Measurements from ENCODE around the gene SNCB.
"Not testable (repeated sequence)": the region's sequence is repeated elsewhere in the genome, so short reads cannot be mapped to it uniquely, and the experiment has no call there.

Gene SNCB

DNA sequence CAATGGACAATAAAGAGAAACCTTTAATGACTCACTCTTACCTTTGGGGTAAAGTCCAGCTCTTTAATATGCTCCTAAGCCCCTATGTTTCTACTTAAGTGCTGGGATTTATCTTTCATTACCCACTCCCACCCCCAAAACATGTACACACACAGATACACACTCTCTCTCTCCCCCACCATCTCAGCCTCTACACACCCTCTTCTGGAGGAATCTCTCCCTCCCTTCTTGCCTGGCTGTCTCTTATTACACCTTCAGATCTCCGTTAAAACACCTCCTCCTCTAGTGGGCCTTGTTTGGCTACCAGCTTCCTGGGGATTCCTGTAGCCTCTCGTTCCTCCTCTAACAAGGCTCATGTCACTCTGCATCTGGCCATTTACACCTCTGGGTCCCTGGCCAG lies 27.2 kb downstream of the SNCB start:
- Histone ChIP-seq H3K9me3 (ENCODE audit: control insufficient read depth, low read depth, low read length) (no peaks in the 10 kb centered on the region), H3K4me3 (ENCODE audit: low read length) (no peak overlapping the region), H3K36me3 (ENCODE audit: control insufficient read depth, low read depth, low read length) (no peaks in the 10 kb centered on the region), H3K27ac (ENCODE audit: low read length) (no peak overlapping the region), H3K27me3 (ENCODE audit: control insufficient read depth, insufficient read depth, low read length) (no peaks in the 10 kb centered on the region), H3K4me1 (ENCODE audit: control insufficient read depth, low read depth, low read length) (no peaks in the 10 kb centered on the region), H3K9ac (ENCODE audit: low read length) (no peak overlapping the region)

DNA sequence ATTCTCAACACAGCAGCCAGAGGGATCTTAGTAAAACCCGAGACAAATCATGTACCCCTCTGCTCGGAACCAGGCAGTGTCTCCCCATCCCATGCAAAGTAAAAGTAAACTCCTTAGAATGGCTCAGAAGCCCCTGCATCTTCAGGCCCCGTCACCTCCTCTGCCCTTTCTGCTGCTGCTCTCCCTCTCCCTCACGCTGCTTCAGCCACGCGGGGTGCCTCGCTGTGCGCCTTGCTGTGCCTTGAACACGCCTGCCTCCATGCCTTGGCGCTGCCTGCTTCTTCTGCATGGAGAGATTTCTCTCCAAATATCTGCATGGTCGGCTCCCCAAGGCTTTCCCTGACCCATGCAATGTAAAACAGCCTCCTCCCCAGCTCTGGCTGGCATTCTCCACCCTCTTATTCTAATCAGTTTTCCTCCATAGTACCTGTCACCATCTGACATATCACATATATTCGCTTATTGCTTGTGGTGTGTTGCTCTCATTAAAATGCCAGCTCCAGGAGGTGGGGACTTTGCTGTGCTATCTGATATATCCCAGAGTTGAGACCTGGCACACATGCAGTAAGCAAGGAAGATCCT lies 28.3 kb downstream of the SNCB start:
- no peaks in the 10 kb centered on the region for H3K4me1 ChIP-seq (ENCODE audit: control insufficient read depth, low read depth, low read length)
- H3K27me3 ChIP-seq (ENCODE audit: control insufficient read depth, insufficient read depth, low read length): no peaks in the 10 kb centered on the region
- H3K36me3 ChIP-seq (ENCODE audit: control insufficient read depth, low read depth, low read length): no peaks in the 10 kb centered on the region
- no peaks in the 10 kb centered on the region for H3K9me3 ChIP-seq (ENCODE audit: control insufficient read depth, low read depth, low read length)
- H3K4me3 ChIP-seq (ENCODE audit: low read length): no peak overlapping the region
- H3K9ac ChIP-seq (ENCODE audit: low read length): no peak overlapping the region
- H3K27ac ChIP-seq (ENCODE audit: low read length): no peak overlapping the region

DNA sequence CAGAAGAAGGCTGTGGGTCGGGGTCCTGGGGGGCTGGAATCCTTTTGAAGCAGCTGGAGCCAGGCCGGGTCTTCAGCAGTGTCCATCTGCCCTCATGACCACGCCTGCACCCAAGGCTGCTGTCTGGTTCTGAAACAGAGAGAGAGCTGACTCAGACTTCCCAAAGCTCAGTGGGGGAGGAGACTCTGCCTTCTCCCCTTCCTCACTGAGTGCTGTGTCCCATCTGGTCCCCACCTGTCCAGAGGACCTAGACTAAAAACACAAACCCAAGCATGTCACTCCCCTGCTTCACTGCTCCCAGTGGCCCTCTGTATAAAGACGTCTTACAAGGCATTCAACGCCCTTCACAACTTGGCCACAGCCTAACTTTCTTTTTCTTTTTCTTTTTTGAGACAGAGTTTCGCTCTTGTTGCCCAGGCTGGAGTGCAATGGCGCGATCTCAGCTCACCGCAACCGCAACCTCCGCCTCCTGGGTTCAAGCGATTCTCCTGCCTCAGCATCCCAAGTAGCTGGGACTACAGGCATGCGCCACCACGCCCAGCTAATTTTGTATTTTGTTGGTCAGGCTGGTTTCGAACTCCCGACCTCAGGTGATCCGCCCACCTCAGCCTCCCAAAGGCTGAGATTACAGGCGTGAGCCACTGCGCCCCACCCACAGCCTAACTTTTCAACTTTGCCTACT lies 30.4 kb downstream of the SNCB start:
- not testable (repeated sequence) for H3K36me3 ChIP-seq (ENCODE audit: control insufficient read depth, low read depth, low read length); H3K4me1 ChIP-seq (ENCODE audit: control insufficient read depth, low read depth, low read length); H3K4me3 ChIP-seq (ENCODE audit: low read length); H3K27ac ChIP-seq (ENCODE audit: low read length); H3K27me3 ChIP-seq (ENCODE audit: control insufficient read depth, insufficient read depth, low read length); H3K9ac ChIP-seq (ENCODE audit: low read length); H3K9me3 ChIP-seq (ENCODE audit: control insufficient read depth, low read depth, low read length)

DNA sequence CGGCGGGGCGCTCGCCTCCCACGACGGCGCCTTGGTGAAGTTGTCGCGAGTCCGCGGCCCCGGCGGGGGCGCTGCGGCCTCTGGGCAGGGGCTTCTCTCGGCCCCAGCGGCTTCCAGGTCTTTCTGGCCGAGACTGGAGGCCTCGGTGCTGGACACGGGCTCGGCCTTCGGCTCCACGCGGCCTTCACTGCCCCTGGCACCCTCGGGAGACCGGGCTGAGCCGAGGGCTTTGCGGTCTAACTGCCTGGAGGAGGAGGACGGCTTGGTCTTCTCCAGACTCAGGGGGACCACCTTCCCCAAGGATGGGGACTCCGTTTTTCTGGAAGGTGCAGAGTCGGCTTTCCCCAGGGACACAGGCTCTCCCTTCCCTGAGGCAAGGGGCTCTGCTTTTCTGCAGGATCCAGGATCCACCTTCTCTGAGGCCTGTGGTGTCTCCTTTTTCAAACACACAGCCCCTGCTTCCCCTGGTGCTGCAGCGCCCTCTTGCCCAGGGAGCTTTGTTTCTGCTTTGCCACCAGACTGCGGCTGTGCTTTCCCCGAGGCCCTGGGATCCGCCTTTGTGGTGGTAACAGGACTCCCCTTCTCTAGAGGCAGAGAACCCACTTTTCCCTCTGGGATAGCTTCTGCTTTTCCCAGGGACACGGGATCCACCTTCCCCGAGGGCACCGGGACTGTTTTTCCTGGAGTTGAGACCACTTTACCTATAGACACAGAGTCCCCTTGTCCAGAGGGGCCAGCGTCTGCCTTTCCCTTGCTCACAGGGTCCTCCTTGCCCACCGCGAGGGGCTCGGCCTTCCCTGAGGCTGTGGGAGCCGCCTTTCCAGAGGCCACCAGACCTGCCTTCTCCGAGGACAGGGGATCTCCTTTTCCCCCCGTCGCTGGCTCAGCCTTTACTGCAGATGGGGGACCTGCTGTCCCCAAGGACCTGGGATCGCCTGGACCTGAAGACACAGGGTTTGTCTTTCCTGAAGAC lies 32.6 kb downstream of the SNCB start:
- Histone ChIP-seq H3K36me3 (ENCODE audit: control insufficient read depth, low read depth, low read length) (no peaks in the 10 kb centered on the region), H3K9me3 (ENCODE audit: control insufficient read depth, low read depth, low read length) (no peaks in the 10 kb centered on the region), H3K4me3 (ENCODE audit: low read length) (no peak overlapping the region), H3K27ac (ENCODE audit: low read length) (no peak overlapping the region), H3K4me1 (ENCODE audit: control insufficient read depth, low read depth, low read length) (no peaks in the 10 kb centered on the region), H3K9ac (ENCODE audit: low read length) (no peak overlapping the region), H3K27me3 (ENCODE audit: control insufficient read depth, insufficient read depth, low read length) (no peaks in the 10 kb centered on the region)

DNA sequence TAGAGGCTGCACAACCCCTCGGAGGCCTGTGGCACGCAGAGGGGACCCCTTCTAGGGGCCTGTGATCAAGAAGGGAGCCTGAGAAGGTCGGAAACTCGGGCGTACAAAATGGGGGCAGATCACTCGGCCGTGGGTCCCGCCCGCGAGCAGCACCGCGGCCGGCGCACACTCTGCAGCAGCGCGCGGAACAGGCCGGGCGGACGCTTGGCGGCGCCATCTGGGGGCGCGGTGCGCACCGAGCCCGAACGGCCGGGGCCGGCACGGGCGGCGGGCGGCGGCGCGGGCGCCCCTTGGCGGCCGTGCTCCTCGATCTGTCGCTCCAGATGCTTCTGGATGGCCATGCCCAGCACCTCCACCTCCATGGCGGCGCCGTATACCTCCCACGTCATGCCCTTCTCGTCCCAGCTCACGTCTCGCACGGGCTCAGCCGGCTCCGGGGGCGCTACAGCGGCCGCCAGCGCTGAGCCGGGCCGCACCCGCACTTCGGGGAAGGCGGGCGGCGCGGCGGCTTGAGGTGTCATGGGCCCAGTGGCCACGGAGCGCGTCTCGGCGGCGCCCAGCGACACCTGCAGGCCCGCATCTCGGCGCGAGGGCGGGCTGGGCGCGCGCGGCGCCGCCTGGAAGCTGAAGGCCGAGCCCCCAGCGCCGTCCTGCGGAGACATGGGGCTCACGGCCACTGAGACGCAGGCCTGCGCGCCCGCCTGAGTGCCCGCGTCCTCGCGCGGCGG lies 33.5 kb downstream of the SNCB start:
- Histone ChIP-seq H3K27me3 (ENCODE audit: control insufficient read depth, insufficient read depth, low read length) (no peaks in the 10 kb centered on the region), H3K36me3 (ENCODE audit: control insufficient read depth, low read depth, low read length) (no peaks in the 10 kb centered on the region), H3K4me1 (ENCODE audit: control insufficient read depth, low read depth, low read length) (no peaks in the 10 kb centered on the region), H3K9me3 (ENCODE audit: control insufficient read depth, low read depth, low read length) (no peaks in the 10 kb centered on the region), H3K27ac (ENCODE audit: low read length) (no peak overlapping the region), H3K4me3 (ENCODE audit: low read length) (no peak overlapping the region), H3K9ac (ENCODE audit: low read length) (no peak overlapping the region)

DNA sequence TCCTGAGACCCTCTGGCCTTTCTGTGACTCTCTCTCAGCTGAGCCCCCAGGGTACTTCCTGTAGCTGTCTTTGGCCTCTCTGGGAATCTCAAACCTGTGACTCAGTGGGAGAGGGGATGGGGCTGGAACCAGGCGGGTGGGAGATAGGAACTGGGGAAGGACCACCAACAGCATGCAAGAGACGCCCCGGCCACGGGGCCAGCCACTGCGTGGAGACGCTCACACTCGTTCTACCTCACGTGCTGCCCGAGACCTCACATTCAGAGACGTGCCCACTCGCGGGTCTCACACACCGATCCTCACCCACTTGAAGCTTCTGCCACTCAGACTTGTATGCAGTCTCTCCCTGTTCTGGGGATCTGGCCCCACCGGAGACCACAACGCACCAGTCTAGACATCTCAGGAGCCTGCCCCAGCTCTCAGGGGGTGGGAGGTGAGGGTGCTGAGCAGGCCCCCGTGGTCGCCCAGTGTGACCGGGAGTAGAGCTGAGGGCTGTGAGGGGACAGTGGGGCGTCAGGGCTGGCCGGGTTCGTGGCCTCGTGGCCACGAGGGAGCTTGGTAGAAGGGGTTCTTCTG lies 34.2 kb downstream of the SNCB start:
- Histone ChIP-seq H3K9ac (ENCODE audit: low read length) (no peak overlapping the region), H3K9me3 (ENCODE audit: control insufficient read depth, low read depth, low read length) (no peaks in the 10 kb centered on the region)

DNA sequence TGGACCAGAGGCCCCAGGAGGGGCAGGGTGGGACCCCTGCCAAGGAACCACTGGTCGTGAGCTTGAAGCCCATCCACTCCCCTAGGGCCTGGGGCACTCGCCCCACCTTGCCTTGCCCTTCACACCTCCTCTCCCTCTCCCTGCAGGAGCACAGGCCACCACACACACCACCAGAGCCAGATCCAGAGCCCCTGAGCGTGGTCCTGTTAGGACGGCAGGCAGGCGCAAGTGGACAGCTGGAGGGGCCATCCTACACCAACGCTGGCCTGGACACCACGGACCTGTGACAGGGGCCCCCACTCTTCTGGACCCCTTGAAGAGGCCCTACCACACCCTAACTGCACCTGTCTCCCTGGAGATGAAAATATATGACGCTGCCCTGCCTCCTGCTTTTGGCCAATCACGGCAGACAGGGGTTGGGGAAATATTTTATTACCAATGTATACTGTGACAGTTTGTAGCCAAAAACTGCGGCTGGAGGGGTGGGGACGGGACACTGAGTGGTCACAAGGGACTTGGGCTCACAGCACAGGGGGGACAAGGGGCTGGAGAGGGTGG lies 34.9 kb downstream of the SNCB start:
- Histone ChIP-seq H3K27ac (ENCODE audit: low read length) (no peak overlapping the region), H3K4me3 (ENCODE audit: low read length) (no peak overlapping the region), H3K4me1 (ENCODE audit: control insufficient read depth, low read depth, low read length) (no peaks in the 10 kb centered on the region), H3K9me3 (ENCODE audit: control insufficient read depth, low read depth, low read length) (no peaks in the 10 kb centered on the region), H3K36me3 (ENCODE audit: control insufficient read depth, low read depth, low read length) (no peaks in the 10 kb centered on the region), H3K27me3 (ENCODE audit: control insufficient read depth, insufficient read depth, low read length) (no peaks in the 10 kb centered on the region), H3K9ac (ENCODE audit: low read length) (no peak overlapping the region)

More for the DNA sequence above, 34.2 kb downstream of the SNCB start:
- H3K27ac ChIP-seq (ENCODE audit: low read length): no peak overlapping the region
- H3K36me3 ChIP-seq (ENCODE audit: control insufficient read depth, low read depth, low read length): no peaks in the 10 kb centered on the region
- no peak overlapping the region for H3K4me3 ChIP-seq (ENCODE audit: low read length)
- no peaks in the 10 kb centered on the region for H3K27me3 ChIP-seq (ENCODE audit: control insufficient read depth, insufficient read depth, low read length)
- H3K4me1 ChIP-seq (ENCODE audit: control insufficient read depth, low read depth, low read length): no peaks in the 10 kb centered on the region

DNA sequence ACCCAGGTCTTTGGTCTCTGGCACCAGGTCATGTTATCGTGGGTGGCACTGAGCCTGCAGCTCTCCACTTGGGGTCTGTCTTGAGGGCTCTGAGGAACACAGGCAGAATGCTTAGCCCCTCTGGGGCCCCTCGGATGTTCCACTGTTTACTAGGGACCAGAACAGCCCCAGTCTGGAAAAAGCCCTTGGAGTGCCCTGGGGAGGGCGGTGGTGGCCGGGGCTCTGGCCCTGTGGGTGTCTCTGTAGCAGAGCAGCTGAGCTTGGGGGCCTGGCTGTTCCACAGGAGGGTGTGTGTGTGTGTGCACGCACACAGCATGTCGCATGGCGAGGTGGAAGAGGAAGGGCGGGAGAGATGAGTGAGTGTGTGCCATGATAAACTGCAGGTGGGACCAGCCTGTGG lies 35.8 kb downstream of the SNCB start:
- no peak overlapping the region for H3K27ac ChIP-seq (ENCODE audit: low read length)
- H3K9me3 ChIP-seq (ENCODE audit: control insufficient read depth, low read depth, low read length): no peaks in the 10 kb centered on the region
- H3K36me3 ChIP-seq (ENCODE audit: control insufficient read depth, low read depth, low read length): no peaks in the 10 kb centered on the region

DNA sequence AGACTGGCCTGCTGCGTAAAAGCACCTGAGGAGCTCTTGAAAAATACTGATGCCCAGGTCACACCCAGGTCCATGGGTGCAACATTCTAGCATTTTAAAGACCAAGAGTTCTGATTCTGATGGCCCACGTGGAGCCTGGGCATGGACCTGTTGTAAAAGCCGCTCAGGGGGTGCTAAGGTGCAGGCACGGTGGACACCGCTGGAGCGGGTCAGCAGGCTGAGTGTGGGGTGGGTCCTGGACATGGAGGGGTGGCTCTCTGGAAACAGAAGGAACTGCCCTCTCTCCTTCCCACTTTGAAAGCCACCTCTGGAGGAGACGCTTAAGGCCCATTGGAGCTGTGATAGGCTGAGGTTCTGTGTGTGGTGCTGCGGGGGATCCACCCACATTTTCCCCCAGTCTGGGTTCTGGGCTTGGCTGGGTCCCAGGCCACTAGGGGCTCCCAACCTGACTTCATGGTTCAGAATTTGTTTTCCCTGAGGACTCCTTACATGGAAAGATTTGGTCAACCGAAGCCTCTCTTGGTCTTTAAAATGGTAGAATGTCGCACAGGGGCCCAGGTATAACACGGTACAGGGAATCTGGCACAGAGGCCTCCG lies 37.0 kb downstream of the SNCB start:
- H3K27ac ChIP-seq (ENCODE audit: low read length): no peak overlapping the region
- H3K27me3 ChIP-seq (ENCODE audit: control insufficient read depth, insufficient read depth, low read length): no peaks in the 10 kb centered on the region
- H3K9ac ChIP-seq (ENCODE audit: low read length): no peak overlapping the region
- H3K36me3 ChIP-seq (ENCODE audit: control insufficient read depth, low read depth, low read length): no peaks in the 10 kb centered on the region
- H3K4me3 ChIP-seq (ENCODE audit: low read length): no peak overlapping the region
- H3K9me3 ChIP-seq (ENCODE audit: control insufficient read depth, low read depth, low read length): no peaks in the 10 kb centered on the region
- no peaks in the 10 kb centered on the region for H3K4me1 ChIP-seq (ENCODE audit: control insufficient read depth, low read depth, low read length)

More for the DNA sequence above, 35.8 kb downstream of the SNCB start:
- Histone ChIP-seq H3K9ac (ENCODE audit: low read length) (no peak overlapping the region), H3K4me1 (ENCODE audit: control insufficient read depth, low read depth, low read length) (no peaks in the 10 kb centered on the region), H3K27me3 (ENCODE audit: control insufficient read depth, insufficient read depth, low read length) (no peaks in the 10 kb centered on the region), H3K4me3 (ENCODE audit: low read length) (no peak overlapping the region)

DNA sequence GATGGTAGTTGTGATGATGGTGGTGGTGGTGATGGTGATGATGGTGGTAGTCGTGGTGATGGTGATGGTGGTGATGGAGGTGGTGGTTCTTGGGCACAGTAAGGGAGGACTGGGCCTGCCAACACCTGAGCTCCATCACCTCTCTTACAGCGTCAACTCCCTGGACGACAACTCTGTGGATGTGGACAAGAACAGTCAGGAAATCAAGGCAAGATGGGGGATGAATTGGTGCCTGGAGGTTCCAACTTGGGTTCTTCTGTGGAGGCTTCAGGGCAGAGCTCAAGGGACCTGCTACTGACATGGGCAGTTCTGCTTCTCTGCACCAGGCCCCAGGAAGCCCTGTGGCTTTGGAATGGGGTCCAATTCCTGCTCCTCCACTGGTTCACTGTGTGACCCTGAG lies 37.8 kb downstream of the SNCB start:
- Histone ChIP-seq H3K27me3 (ENCODE audit: control insufficient read depth, insufficient read depth, low read length) (no peaks in the 10 kb centered on the region), H3K27ac (ENCODE audit: low read length) (no peak overlapping the region), H3K9me3 (ENCODE audit: control insufficient read depth, low read depth, low read length) (no peaks in the 10 kb centered on the region), H3K4me3 (ENCODE audit: low read length) (no peak overlapping the region), H3K4me1 (ENCODE audit: control insufficient read depth, low read depth, low read length) (no peaks in the 10 kb centered on the region), H3K36me3 (ENCODE audit: control insufficient read depth, low read depth, low read length) (no peaks in the 10 kb centered on the region), H3K9ac (ENCODE audit: low read length) (no peak overlapping the region)
